NT2/D1 (cell line): ENCODE results near the gene ATXN2L.
"Not testable (repeated sequence)": the region's sequence is repeated elsewhere in the genome, so short reads cannot be mapped to it uniquely, and the experiment has no call there.

ENCODE experiments used
- YY1 ChIP-seq: IDR thresholded peaks from 2 replicates; pipeline ENCODE4 v1.6.1; 2011; ENCODE audit not compliant: insufficient read length, insufficient read depth
- ZNF274 ChIP-seq: IDR thresholded peaks from 2 replicates; pipeline ENCODE4 v1.6.1; 2011; ENCODE audit warnings: mild to moderate bottlenecking, low read depth, low read length

DNA sequence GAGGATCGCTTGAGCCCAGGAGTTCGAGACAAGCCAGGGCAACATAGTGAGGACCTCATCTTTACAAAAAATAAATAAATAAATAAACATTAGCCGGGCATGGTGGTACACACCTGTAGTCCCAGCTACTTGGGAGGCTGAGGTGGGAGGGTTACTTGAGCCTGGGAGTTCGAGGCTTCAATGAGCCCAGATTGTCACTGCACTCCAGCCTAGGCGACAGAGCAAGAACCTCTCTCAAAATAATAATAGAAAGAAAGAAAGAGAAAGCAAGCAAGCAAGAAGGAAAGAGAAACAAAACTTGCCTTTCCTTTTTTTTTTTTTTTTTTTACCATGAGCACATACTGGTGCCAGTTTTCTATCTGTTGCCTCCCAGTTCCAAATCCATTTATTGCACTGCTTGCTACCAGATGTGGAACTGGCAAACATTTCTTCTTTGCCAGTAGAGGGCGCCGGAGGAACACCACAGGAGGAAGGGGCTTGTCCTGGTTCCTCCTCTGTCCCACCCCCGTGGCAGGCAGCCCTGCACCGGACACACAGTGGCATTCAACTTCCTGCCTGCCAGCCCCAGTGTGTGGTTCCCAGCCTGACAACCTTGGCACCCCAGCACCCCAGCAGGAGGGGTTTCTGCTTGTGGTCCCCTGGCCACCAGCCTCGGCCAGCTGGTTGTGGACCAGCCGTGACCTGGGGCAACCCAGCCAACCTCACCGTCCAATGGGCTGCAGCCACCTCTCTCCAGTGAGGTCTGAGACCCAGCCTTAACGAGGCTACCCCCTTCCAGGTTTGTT, 20.4 kb upstream of the ATXN2L start:
- TF ChIP-seq ZNF274, YY1: not testable (repeated sequence)
